ENCODE measurements around the gene JSRP1.

The JSRP1 gene

DNA sequence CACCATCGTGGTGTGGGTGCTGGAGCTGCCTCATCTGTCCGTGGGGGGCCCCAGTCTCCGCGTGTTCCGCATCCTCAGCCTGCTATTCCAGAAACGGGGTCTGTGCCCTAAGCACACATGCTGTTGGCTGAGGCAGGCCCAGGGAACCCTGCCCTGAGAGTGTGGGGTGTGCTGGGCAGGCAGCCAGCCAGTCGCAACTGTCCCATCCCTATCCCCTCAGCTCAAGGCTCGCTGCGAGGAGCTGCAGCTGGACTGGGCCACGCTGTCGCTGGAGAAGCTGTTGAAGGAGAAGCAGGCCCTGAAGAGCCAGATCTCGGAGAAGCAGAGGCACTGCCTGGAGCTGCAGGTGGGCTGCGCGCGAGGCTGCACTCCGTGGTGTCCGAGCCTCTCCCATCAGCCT, 42.0 kb downstream of the JSRP1 start:
- DNase-seq = no peak

- no peak for DNase-seq
Measured at GRCh38 chr19:2213799-2214198, 42.4 kb downstream of the JSRP1 start.

- DNase-seq = no peak
Measured at GRCh38 chr19:2212861-2213711, 43.1 kb downstream of the JSRP1 start.

DNA sequence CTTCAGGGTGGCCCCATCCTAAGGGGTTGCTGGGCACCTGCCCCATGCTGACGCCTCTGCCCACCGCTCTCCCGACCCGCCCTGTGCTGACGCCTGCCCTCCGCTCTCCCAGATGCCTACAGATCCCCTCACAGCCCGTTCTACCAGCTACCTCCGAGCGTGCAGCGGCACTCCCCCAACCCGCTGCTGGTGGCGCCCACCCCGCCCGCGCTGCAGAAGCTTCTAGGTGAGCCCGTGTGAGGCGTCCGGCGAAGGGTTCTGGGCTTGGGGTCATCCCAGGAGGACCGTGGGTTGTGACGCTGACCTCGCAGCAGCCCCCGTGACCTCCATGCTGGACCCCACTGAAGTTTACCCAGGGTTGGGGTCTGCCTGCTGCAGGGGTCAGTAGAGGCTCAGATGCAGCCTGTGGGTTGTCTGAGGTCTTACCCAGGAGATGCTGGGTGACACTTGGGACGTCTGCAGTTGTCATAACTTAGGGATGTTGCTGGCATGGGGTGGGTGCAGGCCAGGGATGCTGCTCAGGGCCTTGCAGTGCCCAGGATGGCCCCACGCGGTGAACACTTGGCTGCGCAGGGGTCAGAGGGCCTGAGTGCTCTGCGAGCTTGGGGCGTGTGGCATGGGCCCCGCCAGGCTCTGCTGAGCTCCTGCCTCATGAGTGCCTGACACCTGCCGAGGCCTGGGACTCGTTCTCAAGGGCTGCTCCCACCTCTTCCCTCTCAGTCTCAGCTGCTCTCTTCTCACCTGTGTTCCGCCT, 45.1 kb downstream of the JSRP1 start:
- no peak for DNase-seq

DNA sequence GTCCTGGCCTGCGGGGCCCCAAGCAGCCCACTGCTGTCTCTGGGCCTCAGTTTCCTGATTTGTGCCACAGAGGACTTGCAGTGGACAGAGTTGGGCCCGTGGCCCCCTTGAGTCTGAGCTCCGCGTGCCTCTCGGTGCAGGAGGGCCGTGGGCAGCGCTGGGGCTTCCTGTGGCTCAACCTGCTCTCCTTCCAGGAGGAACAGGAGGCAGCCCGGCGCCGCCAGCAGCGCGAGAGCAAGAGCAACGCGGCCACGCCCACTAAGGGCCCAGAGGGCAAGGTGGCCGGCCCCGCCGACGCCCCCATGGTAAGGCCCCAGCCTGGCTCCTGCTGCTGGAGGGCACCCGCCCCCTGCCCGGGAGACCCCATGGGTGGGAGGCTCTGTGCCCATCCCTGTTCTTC, 46.0 kb downstream of the JSRP1 start:
- DNase-seq = no peak

- DNase-seq = no peak
Measured at GRCh38 chr19:2209408-2209807, 46.8 kb downstream of the JSRP1 start.

- DNase-seq = no peak
Measured at GRCh38 chr19:2208975-2209374, 47.2 kb downstream of the JSRP1 start.

DNA sequence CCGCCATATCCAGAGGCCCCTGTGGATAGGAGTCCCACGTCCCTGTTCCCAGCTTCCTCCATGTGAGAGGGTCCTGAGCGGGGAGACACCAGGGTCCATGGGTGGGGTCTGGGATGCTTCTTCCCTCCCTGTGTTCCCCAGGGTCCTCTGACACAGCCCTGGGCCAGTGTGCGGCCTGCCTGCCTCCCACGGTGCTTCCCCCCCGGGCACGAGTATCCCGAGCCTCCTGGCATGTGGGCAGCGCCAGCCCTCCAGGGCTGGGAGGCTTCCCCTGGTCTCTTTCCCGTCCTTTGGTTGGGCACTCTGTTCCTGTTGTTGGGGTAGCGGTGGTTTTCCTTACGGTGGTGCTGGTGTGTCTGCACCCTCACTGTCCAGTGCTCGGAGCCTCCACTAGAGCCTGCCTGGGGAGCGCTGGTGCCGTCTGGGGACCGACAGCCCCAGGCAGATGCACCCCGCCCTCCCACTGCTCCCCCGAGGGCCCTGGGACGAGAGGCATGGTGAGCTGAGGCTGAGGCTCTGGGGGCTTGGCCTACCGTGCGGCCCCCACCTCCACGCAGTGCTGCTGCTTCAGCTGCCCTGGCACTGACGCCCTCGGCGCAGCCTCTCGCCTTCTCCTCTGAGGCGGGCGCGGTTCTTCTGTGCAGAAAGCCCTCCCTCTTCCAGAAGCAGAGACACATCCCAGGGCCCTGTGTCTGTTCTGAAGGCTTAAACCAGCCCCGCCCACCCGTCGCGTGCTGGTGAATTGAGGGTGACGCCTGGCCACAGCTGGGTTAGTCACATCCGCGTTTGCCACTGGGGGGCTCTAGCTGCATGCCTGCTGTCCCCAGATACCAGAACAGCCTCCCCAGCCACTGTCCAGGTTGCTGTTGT, 48.0 kb downstream of the JSRP1 start:
- no peak for DNase-seq

DNA sequence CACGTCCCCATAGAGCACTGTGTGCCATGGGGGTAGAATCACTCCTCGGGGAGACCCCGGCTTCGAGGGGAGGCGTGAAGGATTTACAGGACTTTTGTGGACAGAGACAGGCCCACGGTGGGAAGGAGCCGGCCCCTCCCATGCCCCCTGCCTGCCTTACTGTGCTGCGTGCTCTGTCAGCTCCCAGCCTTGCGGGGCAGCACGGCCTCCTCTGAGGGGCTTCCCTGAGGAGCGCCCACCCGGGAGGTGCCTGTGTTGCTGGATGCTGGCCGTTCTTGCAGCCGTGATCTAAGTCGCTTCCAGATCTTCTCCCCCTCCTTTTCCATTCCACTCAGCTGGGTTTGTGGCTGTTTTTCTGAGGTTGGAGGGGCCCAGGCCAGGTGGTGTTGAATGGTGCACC, 49.2 kb downstream of the JSRP1 start:
- DNase-seq = no peak

DNA sequence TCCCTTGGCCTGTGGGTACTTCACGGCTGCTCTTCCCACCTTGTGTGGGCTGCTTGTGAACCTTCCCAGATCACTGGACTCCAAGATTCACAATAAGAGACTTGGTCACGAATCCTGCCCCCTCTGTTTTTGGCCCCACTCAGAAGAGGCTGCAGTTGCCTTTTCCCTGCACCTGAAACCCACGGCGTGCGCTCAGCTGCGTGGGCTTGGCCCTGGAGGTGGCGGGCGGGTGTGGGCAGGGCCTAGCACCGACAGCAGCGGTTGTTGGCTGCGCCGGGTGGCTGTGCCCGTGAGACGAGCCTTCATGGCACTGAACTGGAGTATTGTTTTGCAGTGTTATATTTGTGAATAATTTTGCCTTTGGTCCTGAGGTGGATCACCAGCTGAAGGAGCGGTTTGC, 53.9 kb downstream of the JSRP1 start:
- DNase-seq = no peak
